Mucosa of gallbladder (tissue), 1 donor: ENCODE measurements around the gene PAQR5. TPM values are rescaled to one million over a fixed set of nuclear protein-coding genes. Genes with fewer than 3 reads are reported as not detected.
A peak's percentile ranks its signal among the peaks of the same experiment; 100 is the strongest.
"Not testable (repeated sequence)": the region's sequence is repeated elsewhere in the genome, so short reads cannot be mapped to it uniquely, and the experiment has no call there.

Experiments used
- DNase-seq: peaks from one replicate; pipeline ENCODE4 v3.0.0-alpha.2; 2020; ENCODE audit warnings: low spot score
- total RNA-seq: library from RNA; stranded (reverse); gene quantifications from one replicate; pipeline ENCODE4 v1.2.1, GENCODE V29; 2021
- donor health status: DM: no; HTN: no; CAD: no.

The PAQR5 gene
- total RNA-seq, 1 donor from 2014 or later, result 20.5 TPM

GRCh38 chr15:69316291-69316690, 17.6 kb downstream of the PAQR5 start:
- no peak for DNase-seq

GRCh38 chr15:69317392-69317841, 18.7 kb downstream of the PAQR5 start:
- no peak for DNase-seq

- no peak for DNase-seq
Measured at GRCh38 chr15:69318033-69318432, 19.3 kb downstream of the PAQR5 start.

- no peak for DNase-seq
Measured at GRCh38 chr15:69319384-69320375, 21.0 kb downstream of the PAQR5 start.

- DNase-seq, result no peak
Measured at GRCh38 chr15:69320977-69321554, 22.4 kb downstream of the PAQR5 start.

- peak; percentile 54 for DNase-seq
Measured at GRCh38 chr15:69323893-69324430, 25.2 kb downstream of the PAQR5 start.

GRCh38 chr15:69324565-69324964, 25.9 kb downstream of the PAQR5 start:
- DNase-seq, result no peak

GRCh38 chr15:69325456-69325971, 26.8 kb downstream of the PAQR5 start:
- DNase-seq, result no peak

- DNase-seq, result no peak
Measured at GRCh38 chr15:69328080-69328479, 29.4 kb downstream of the PAQR5 start.

GRCh38 chr15:69328739-69329138, 30.0 kb downstream of the PAQR5 start:
- DNase-seq, result peak; percentile 91

GRCh38 chr15:69337138-69337537, 38.4 kb downstream of the PAQR5 start:
- no peak for DNase-seq

GRCh38 chr15:69338535-69339213, 40.0 kb downstream of the PAQR5 start:
- DNase-seq, result no peak

- DNase-seq, result not testable (repeated sequence)
Measured at GRCh38 chr15:69339214-69339543, 40.5 kb downstream of the PAQR5 start.

GRCh38 chr15:69340243-69340900, 41.7 kb downstream of the PAQR5 start:
- DNase-seq, result no peak

- no peak for DNase-seq
Measured at GRCh38 chr15:69341356-69341755, 42.6 kb downstream of the PAQR5 start.

GRCh38 chr15:69342460-69343076, 43.9 kb downstream of the PAQR5 start:
- no peak for DNase-seq

- DNase-seq, result no peak
Measured at GRCh38 chr15:69343133-69343532, 44.4 kb downstream of the PAQR5 start.

- DNase-seq, result no peak
Measured at GRCh38 chr15:69344238-69344637, 45.5 kb downstream of the PAQR5 start.

- no peak for DNase-seq
Measured at GRCh38 chr15:69346112-69346511, 47.4 kb downstream of the PAQR5 start.

GRCh38 chr15:69351333-69351732, 52.6 kb downstream of the PAQR5 start:
- DNase-seq, result no peak

GRCh38 chr15:69351884-69352283, 53.2 kb downstream of the PAQR5 start:
- DNase-seq, result no peak
